ENCODE data around the gene NFILZ. TPM values are rescaled to one million over a fixed set of nuclear protein-coding genes. Genes with fewer than 3 reads are reported as not detected.

The NFILZ gene
- total RNA-seq, 1 donor from 2014 or later = not detected

- DNase-seq (no peak), ATAC-seq (ENCODE audit: low read depth) (no peak)
- Mint-ChIP-seq H3K4me3 (no peak overlapping the region), H3K9me3 (no peaks in the 10 kb centered on the region), H3K27ac (no peak overlapping the region), H3K4me1 (peaks cover 17% of the 10 kb centered on the region), H3K36me3 (ENCODE audit: low read depth) (no peaks in the 10 kb centered on the region), H3K27me3 (peaks cover 31% of the 10 kb centered on the region)
- CTCF ChIA-PET = no interaction called here
- intact Hi-C loops (cut with micrococcal nuclease) = no loop called here
- POLR2A ChIA-PET = no interaction called here
- no peak for TF ChIP-seq CTCF (IDR thresholded peaks at IDR 0.05)
These were observed 18.3 kb upstream of the NFILZ start for GRCh38 chr19:8611877-8612806.

GRCh38 chr19:8612807-8613171 lies 17.6 kb upstream of the NFILZ start:
- Mint-ChIP-seq H3K4me1 (peaks cover 17% of the 10 kb centered on the region), H3K27ac (no peak overlapping the region), H3K4me3 (no peak overlapping the region), H3K9me3 (no peaks in the 10 kb centered on the region), H3K36me3 (ENCODE audit: low read depth) (no peaks in the 10 kb centered on the region), H3K27me3 (peaks cover 25% of the 10 kb centered on the region)
- DNase-seq (no peak), ATAC-seq (ENCODE audit: low read depth) (no peak)
- ChIA-PET CTCF (no interaction called here), POLR2A (no interaction called here)
- intact Hi-C loops (cut with micrococcal nuclease) = no loop called here
- TF ChIP-seq CTCF (IDR thresholded peaks at IDR 0.05) = no peak

GRCh38 chr19:8614455-8614854 lies 16.0 kb upstream of the NFILZ start:
- Mint-ChIP-seq H3K27me3 (peaks cover 12% of the 10 kb centered on the region), H3K9me3 (no peaks in the 10 kb centered on the region)
- POLR2A ChIA-PET = no interaction called here

GRCh38 chr19:8615024-8615423 lies 15.4 kb upstream of the NFILZ start:
- Mint-ChIP-seq H3K27ac (no peak overlapping the region), H3K4me1 (peaks cover 8% of the 10 kb centered on the region), H3K4me3 (no peak overlapping the region), H3K27me3 (peaks cover 7% of the 10 kb centered on the region), H3K9me3 (no peaks in the 10 kb centered on the region), H3K36me3 (ENCODE audit: low read depth) (no peaks in the 10 kb centered on the region)
- ChIA-PET POLR2A (no interaction called here), CTCF (no interaction called here)
- intact Hi-C loops (cut with micrococcal nuclease) = no loop called here
- DNase-seq = no peak
- no peak for ATAC-seq (ENCODE audit: low read depth)
- TF ChIP-seq CTCF (IDR thresholded peaks at IDR 0.05) = no peak

More at GRCh38 chr19:8614455-8614854, 16.0 kb upstream of the NFILZ start:
- no peak overlapping the region for H3K4me3 Mint-ChIP-seq
- H3K27ac Mint-ChIP-seq = no peak overlapping the region
- intact Hi-C loops (cut with micrococcal nuclease) = no loop called here
- CTCF ChIA-PET = no interaction called here
- no peak for TF ChIP-seq CTCF (IDR thresholded peaks at IDR 0.05)
- DNase-seq (no peak), ATAC-seq (ENCODE audit: low read depth) (no peak)
- no peaks in the 10 kb centered on the region for H3K36me3 Mint-ChIP-seq (ENCODE audit: low read depth)
- H3K4me1 Mint-ChIP-seq = peaks cover 13% of the 10 kb centered on the region

- H3K4me3 Mint-ChIP-seq = no peak overlapping the region
- no peak overlapping the region for H3K27ac Mint-ChIP-seq
- intact Hi-C loops (cut with micrococcal nuclease) = no loop called here
- ChIA-PET POLR2A (no interaction called here), CTCF (interaction anchor here (0.7 kb wide), 1 partner anchor 129 kb away, joined by 3 read pairs; no protein-coding TSS in a partner anchor)
- DNase-seq = no peak
- H3K4me1 Mint-ChIP-seq = peaks cover 4% of the 10 kb centered on the region
- H3K9me3 Mint-ChIP-seq = no peaks in the 10 kb centered on the region
- no peaks in the 10 kb centered on the region for H3K36me3 Mint-ChIP-seq (ENCODE audit: low read depth)
- H3K27me3 Mint-ChIP-seq = peaks cover 13% of the 10 kb centered on the region
- peak; percentile 42 for ATAC-seq (ENCODE audit: low read depth)
- TF ChIP-seq CTCF (IDR thresholded peaks at IDR 0.05) = no peak
These were observed 14.4 kb upstream of the NFILZ start for GRCh38 chr19:8615813-8616596.
